ENCODE measurements around the gene TTC33.

DNA sequence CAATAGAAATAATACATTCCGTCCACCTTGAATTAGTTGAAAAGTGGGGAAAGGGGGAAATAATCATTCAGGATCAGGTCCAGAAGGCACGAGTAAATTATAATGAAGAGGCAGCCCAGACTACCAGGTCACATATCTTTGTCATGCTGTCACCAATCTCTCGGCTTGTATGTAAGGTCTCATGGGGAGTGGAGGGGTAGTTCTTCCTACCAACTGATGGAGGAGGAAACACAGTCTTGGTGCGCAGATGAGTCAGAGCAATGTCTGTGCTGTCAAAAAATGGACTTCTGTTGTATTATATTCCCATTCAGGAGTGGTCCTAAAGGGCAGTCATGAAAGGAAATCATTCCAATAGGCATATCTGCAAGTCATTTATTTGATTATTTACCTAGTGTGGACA is 240.3 kb downstream of the TTC33 start:
- TF ChIP-seq, protein P1, sequence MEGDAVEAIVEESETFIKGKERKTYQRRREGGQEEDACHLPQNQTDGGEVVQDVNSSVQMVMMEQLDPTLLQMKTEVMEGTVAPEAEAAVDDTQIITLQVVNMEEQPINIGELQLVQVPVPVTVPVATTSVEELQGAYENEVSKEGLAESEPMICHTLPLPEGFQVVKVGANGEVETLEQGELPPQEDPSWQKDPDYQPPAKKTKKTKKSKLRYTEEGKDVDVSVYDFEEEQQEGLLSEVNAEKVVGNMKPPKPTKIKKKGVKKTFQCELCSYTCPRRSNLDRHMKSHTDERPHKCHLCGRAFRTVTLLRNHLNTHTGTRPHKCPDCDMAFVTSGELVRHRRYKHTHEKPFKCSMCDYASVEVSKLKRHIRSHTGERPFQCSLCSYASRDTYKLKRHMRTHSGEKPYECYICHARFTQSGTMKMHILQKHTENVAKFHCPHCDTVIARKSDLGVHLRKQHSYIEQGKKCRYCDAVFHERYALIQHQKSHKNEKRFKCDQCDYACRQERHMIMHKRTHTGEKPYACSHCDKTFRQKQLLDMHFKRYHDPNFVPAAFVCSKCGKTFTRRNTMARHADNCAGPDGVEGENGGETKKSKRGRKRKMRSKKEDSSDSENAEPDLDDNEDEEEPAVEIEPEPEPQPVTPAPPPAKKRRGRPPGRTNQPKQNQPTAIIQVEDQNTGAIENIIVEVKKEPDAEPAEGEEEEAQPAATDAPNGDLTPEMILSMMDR (conservative IDR thresholded peaks at IDR 0.05): no peak
- no peak for TF ChIP-seq EZH2 (IDR thresholded peaks at IDR 0.05; ENCODE audit: low read depth)
